Uterus (tissue), 2 donors: Measurements from ENCODE around the gene THSD1.

Experiments
- POLR2A ChIP-seq, 2 donors: fragments of 450-650 bp; IDR thresholded peaks; one replicate each; pipeline ENCODE4 v1.6.1; 2016; ENCODE audit warnings: antibody characterized with exemption in 2 of 2, mild to moderate bottlenecking in 1 of 2, moderate library complexity in 1 of 2
- TF ChIP-seq, protein P1 (sequence below), 4 experiments: fragments of 200-600 bp in 2 of 4; fragments of 450-650 bp in 2 of 4; sonication (generic) in 2 of 4; IDR thresholded peaks; one replicate each; pipeline ENCODE4 v1.5.1; 2016 to 2019; ENCODE audit warnings: antibody characterized with exemption in 4 of 4, mild to moderate bottlenecking in 2 of 4, moderate library complexity in 1 of 4

DNA sequence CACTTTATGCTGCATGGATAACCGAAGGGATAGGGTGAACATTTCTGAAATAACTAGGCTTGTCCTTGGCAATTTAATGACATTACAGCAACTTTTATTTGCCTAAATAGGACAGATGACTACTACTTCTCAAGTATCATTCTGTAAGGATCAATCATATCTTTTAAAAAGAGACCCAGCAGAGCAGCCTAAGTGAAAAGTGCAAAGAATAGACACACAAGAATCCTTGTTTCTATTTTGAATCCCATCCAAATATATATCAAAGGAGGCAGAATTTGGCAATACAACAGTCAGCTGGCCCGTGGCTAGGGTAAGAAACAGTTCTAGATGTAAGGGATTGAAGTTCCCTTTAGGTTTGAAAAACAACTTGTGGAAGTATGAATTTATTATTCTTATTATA, 6.9 kb downstream of the THSD1 start:
- no peak for TF ChIP-seq POLR2A (IDR thresholded peaks at IDR 0.05)
- TF ChIP-seq, protein P1, sequence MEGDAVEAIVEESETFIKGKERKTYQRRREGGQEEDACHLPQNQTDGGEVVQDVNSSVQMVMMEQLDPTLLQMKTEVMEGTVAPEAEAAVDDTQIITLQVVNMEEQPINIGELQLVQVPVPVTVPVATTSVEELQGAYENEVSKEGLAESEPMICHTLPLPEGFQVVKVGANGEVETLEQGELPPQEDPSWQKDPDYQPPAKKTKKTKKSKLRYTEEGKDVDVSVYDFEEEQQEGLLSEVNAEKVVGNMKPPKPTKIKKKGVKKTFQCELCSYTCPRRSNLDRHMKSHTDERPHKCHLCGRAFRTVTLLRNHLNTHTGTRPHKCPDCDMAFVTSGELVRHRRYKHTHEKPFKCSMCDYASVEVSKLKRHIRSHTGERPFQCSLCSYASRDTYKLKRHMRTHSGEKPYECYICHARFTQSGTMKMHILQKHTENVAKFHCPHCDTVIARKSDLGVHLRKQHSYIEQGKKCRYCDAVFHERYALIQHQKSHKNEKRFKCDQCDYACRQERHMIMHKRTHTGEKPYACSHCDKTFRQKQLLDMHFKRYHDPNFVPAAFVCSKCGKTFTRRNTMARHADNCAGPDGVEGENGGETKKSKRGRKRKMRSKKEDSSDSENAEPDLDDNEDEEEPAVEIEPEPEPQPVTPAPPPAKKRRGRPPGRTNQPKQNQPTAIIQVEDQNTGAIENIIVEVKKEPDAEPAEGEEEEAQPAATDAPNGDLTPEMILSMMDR (IDR thresholded peaks at IDR 0.05): no peak
